Right lobe of liver (tissue), 6 donors: ENCODE results near the gene OAS2. TPM values are rescaled to one million over a fixed set of nuclear protein-coding genes. Genes with fewer than 3 reads are reported as not detected.

Experiments used
- ATAC-seq, 4 donors: fragments of 200-7000 bp; cut with Tn5 transposase; one replicate each; pipeline ENCODE4 v1.9.1; 2020; ENCODE audit warnings: mild to moderate bottlenecking in 4 of 4, moderate library complexity in 4 of 4
- DNase-seq, 3 donors: peaks; one replicate each; pipeline ENCODE4 v3.0.0-alpha.2; 2020
- H3K27ac ChIP-seq, 3 donors: fragments of 200-600 bp; one replicate each; pipeline ENCODE4 v1.8.0; 2022
- H3K27me3 ChIP-seq, 2 donors: fragments of 200-600 bp; one replicate each; pipeline ENCODE4 v1.8.0; 2022
- H3K36me3 ChIP-seq, 4 donors: fragments of 200-600 bp; sonication (generic) in 1 of 4; one replicate each; pipeline versions ENCODE4 v1.5.1 to v1.8.0; 2017 to 2022; ENCODE audit warnings: control low read depth in 1 of 4
- H3K4me1 ChIP-seq, 4 donors: fragments of 200-600 bp; sonication (generic) in 1 of 4; one replicate each; pipeline versions ENCODE4 v1.5.1 to v1.8.0; 2017 to 2022; ENCODE audit warnings: control low read depth in 1 of 4
- H3K4me3 ChIP-seq, 3 donors: fragments of 200-600 bp; one replicate each; pipeline ENCODE4 v1.8.0; 2022
- H3K9me3 ChIP-seq, 4 donors: fragments of 200-600 bp; sonication (generic) in 1 of 4; one replicate each; pipeline versions ENCODE4 v1.5.1 to v1.8.0; 2017 to 2022; ENCODE audit warnings: control low read depth in 1 of 4
- POLR2A ChIP-seq: fragments of 450-650 bp; IDR thresholded peaks from one replicate; pipeline ENCODE4 v1.6.1; 2017; ENCODE audit warnings: antibody characterized with exemption, mild to moderate bottlenecking
- WGBS: methylation state at CpG from one replicate; pipeline ENCODE4 v1.1.6; 2018; ENCODE audit warnings: low coverage, low lambda C conversion rate; ENCODE audit not compliant: insufficient coverage; ENCODE audit errors: missing lambda C conversion rate; 5-methylcytosine and 5-hydroxymethylcytosine counted together
- intact Hi-C, 2 donors: fragments of 100-400 bp; cut with DNase I; formaldehyde crosslinking; loops; one replicate each; pipeline versions ENCODE4 v1.11.2 to v1.14.1; 2022
- total RNA-seq, 6 experiments: library from RNA; depleted of rRNA in 2 of 6; stranded (reverse); fragments of >200 nt in 2 of 6; fragmentation: NEBNext Ultra II Directional in 3 of 6; extraction: Animal tissue kit (Norgen Biotek cat#: 25700) in 3 of 6; gene quantifications; one replicate each; pipeline versions ENCODE4 v1.1.0 to v1.2.4, GENCODE V29; 2016 to 2023
- TF ChIP-seq, protein P1 (sequence below), 4 donors: fragments of 200-600 bp in 3 of 4; fragments of 450-650 bp in 1 of 4; IDR thresholded peaks; one replicate each; pipeline versions ENCODE4 v1.5.1 to v1.8.0; 2016 to 2022; ENCODE audit warnings: antibody characterized with exemption in 4 of 4, mild to moderate bottlenecking in 2 of 4
- donor health status: DM: no; HTN: yes; CAD: no.
- donor health status: DM: no; HTN: no; CAD: no.
- donor health status: DM: no; HTN: no; CAD: no.
- donor health status: DM: no; HTN: yes; CAD: no.
- donor health status: DM: no; HTN: yes; CAD: no.

Gene OAS2
- total RNA-seq, 6 experiments from 2014 or later = 5.2 to 13.4 (median 7.1) TPM

DNA sequence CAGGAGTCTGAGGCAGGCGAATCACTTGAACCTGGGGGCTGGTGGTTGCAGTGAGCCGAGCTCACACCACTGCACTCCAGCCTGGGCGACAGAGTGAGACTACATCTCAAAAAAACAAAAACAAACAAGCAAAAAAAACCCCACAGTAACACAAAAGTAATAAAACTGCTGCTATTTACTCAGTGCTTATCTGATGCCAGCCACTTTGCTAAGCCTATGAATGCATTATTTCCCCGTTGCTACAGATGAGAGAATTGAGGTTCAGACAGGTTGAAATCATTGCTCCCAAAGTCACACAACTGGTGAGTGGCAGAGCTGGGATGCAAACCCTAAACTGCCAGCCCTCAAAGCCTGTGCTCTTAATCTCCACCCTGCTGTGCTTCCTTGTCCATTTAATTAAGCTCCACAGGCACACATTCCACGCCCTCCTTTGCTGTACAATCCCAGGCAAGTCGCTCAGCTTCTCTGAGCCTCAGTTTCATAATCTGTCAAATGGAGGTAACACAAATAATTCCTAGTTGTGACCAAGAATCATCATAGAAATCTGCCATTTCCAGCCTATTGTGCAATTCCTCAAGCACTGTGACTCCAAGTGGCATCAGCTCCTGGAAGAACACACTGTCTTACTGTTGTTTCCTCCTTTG, 45.7 kb upstream of the OAS2 start:
- Histone ChIP-seq H3K4me3 (no peak overlapping the region), H3K27me3 (no peaks in the 10 kb centered on the region), H3K9me3 (no peaks in the 10 kb centered on the region), H3K27ac (no peak overlapping the region), H3K4me1 (no peaks in the 10 kb centered on the region), H3K36me3 (no peaks in the 10 kb centered on the region)
- WGBS = 80% methylated on average over 6 of the region's 6 CpGs
- no peak for TF ChIP-seq POLR2A
- TF ChIP-seq, protein P1, sequence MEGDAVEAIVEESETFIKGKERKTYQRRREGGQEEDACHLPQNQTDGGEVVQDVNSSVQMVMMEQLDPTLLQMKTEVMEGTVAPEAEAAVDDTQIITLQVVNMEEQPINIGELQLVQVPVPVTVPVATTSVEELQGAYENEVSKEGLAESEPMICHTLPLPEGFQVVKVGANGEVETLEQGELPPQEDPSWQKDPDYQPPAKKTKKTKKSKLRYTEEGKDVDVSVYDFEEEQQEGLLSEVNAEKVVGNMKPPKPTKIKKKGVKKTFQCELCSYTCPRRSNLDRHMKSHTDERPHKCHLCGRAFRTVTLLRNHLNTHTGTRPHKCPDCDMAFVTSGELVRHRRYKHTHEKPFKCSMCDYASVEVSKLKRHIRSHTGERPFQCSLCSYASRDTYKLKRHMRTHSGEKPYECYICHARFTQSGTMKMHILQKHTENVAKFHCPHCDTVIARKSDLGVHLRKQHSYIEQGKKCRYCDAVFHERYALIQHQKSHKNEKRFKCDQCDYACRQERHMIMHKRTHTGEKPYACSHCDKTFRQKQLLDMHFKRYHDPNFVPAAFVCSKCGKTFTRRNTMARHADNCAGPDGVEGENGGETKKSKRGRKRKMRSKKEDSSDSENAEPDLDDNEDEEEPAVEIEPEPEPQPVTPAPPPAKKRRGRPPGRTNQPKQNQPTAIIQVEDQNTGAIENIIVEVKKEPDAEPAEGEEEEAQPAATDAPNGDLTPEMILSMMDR (IDR thresholded peaks at IDR 0.05) = no peak
- DNase-seq (no peak), ATAC-seq (no peak)
- intact Hi-C loops = no loop called here

DNA sequence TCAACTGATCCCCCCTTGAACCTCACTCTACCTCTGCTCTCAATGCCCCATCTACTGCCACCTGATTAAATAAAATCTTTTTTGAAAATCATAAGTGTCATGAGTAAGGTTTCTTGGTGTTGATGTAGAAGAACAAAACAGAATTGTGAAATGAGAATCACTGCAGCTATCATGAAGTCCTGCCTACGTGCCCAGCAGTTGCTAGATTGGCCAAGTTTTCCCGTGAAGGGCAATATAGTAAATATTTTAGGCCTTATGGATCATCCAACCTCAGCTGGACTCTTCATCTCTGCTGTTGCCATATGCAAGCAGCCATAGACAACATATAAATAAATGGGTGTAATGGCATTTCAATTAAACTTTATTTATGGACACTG, 45.2 kb upstream of the OAS2 start:
- Histone ChIP-seq H3K27ac (no peak overlapping the region), H3K27me3 (no peaks in the 10 kb centered on the region), H3K36me3 (no peaks in the 10 kb centered on the region), H3K4me3 (no peak overlapping the region), H3K9me3 (no peaks in the 10 kb centered on the region), H3K4me1 (no peaks in the 10 kb centered on the region)
- no peak for ATAC-seq
- no peak for TF ChIP-seq POLR2A
- TF ChIP-seq, protein P1 (IDR thresholded peaks at IDR 0.05) = no peak
- no peak for DNase-seq
- intact Hi-C loops = no loop called here
- WGBS = 67% methylated on average over 2 of the region's 2 CpGs

DNA sequence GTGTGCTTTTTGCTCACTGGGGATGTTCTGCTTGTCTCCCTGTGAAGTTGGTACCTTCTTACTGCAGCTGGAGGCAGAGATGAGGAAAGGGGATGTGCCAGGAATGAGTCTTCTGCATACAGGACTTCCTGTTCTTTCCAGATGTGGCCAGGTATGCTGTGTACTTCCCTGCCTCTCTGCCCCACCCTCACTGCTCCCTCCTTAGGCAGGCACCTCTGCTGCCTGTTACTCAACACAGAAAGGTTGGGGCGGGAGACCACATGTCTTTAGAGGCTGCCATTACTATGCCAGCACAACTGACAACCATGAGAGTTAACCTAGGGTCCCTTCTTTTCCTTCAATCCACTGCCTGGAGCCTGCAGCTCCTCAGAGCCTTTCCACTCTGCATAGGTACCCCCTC, 42.1 kb upstream of the OAS2 start:
- Histone ChIP-seq H3K27ac (no peak overlapping the region), H3K36me3 (no peaks in the 10 kb centered on the region), H3K9me3 (no peaks in the 10 kb centered on the region), H3K4me3 (no peak overlapping the region), H3K27me3 (no peaks in the 10 kb centered on the region), H3K4me1 (peaks cover 0 to 12% (median 3%) of the 10 kb centered on the region in 4 donors)
- no CpG with 5 or more reads among the region's 1 CpG for WGBS
- DNase-seq = no peak
- intact Hi-C loops = no loop called here
- no peak for ATAC-seq
- TF ChIP-seq POLR2A = no peak
- TF ChIP-seq, protein P1 (IDR thresholded peaks at IDR 0.05) = no peak

DNA sequence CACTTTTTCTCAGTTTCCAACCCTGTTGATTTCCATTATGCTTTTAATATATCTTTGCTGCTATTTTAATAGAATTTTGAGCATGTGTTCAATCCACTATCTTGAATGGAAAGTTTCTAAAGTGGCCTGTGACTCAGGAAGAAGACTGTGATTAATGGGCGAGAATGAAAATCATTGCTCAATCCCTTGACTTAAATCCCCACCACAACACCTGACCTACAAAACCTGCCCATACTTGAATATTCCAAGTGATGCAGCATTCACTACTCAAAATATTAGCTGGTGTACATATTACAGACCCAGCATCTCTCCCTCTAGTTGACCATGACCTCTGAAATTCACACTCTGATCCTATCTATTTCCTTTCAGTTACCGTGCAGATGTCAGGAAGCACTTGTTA, 41.4 kb upstream of the OAS2 start:
- Histone ChIP-seq H3K9me3 (no peaks in the 10 kb centered on the region), H3K27me3 (no peaks in the 10 kb centered on the region), H3K4me1 (peaks cover 0 to 12% (median 3%) of the 10 kb centered on the region in 4 donors), H3K4me3 (no peak overlapping the region), H3K36me3 (no peaks in the 10 kb centered on the region), H3K27ac (no peak overlapping the region)
- DNase-seq (no peak), ATAC-seq (no peak)
- intact Hi-C loops = no loop called here
- 31% methylated on average over 2 of the region's 2 CpGs for WGBS
- TF ChIP-seq, protein P1 (IDR thresholded peaks at IDR 0.05) = no peak
- no peak for TF ChIP-seq POLR2A
